Esophagus (tissue), 2 donors: ENCODE results near the gene PRTG. TPM values are rescaled to one million over a fixed set of nuclear protein-coding genes. Genes with fewer than 3 reads are reported as not detected.
"Not testable (repeated sequence)": the region's sequence is repeated elsewhere in the genome, so short reads cannot be mapped to it uniquely, and the experiment has no call there.

ENCODE experiments used
- H3K27ac ChIP-seq, 2 donors: one replicate each; pipeline ENCODE4 v1.5.1; 2013; ENCODE audit warnings: low read depth in 2 of 2, mild to moderate bottlenecking in 2 of 2, inconsistent platforms in 1 of 2, low read length in 1 of 2, moderate library complexity in 1 of 2
- H3K27me3 ChIP-seq, 2 donors: one replicate each; pipeline ENCODE4 v1.6.1; 2013; ENCODE audit warnings: low read length in 2 of 2, control low read depth in 1 of 2, mild to moderate bottlenecking in 1 of 2; ENCODE audit not compliant: insufficient read depth in 2 of 2, control insufficient read depth in 1 of 2
- H3K36me3 ChIP-seq, 2 donors: one replicate each; pipeline ENCODE4 v1.6.1; 2013; ENCODE audit warnings: low read length in 1 of 2; ENCODE audit not compliant: control insufficient read depth in 2 of 2, insufficient read depth in 2 of 2
- H3K4me1 ChIP-seq, 2 donors: one replicate each; pipeline ENCODE4 v1.6.1; 2013; ENCODE audit warnings: low read length in 1 of 2; ENCODE audit not compliant: control insufficient read depth in 2 of 2, insufficient read depth in 2 of 2
- H3K4me3 ChIP-seq, 2 donors: one replicate each; pipeline ENCODE4 v1.5.1; 2013; ENCODE audit warnings: low read length in 2 of 2, mild to moderate bottlenecking in 2 of 2, low read depth in 1 of 2, moderate library complexity in 1 of 2
- H3K9me3 ChIP-seq, 2 donors: one replicate each; pipeline ENCODE4 v1.6.1; 2013; ENCODE audit warnings: mild to moderate bottlenecking in 2 of 2, low read depth in 1 of 2, low read length in 1 of 2, moderate library complexity in 1 of 2; ENCODE audit not compliant: control insufficient read depth in 2 of 2, insufficient read depth in 1 of 2
- WGBS, 2 donors: extraction: QIAGEN DNeasy Blood & Tissue Kit; methylation state at CpG; one replicate each; pipeline ENCODE4 v1.1.7; 2013; 5-methylcytosine and 5-hydroxymethylcytosine counted together
- polyA plus RNA-seq, 2 donors: library from polyadenylated mRNA; stranded (reverse); fragments of 200-250 nt; gene quantifications; one replicate each; pipeline ENCODE4 v1.2.3, GENCODE V29; 2013
- donor health status: healthy with polysubstance abuse.
- donor health status: Bipolar disorder and iron deficiency.

PRTG gene
- polyA plus RNA-seq: under 1 TPM; 0.02 to 0.10 TPM

GRCh38 chr15:55742927-55743728 lies at the start of gene PRTG:
Gene PRTG, minus strand, starts transcription at chr15:55743152. Its CDS starts 221 bp downstream, at chr15:55742931.
- Histone ChIP-seq H3K27ac (peak within 1 kb of the TSS in 1 of 2 donors; percentile 53), H3K4me1 (no peaks in the 10 kb centered on the region), H3K4me3 (peak within 1 kb of the TSS; percentile 54 to 68), H3K9me3 (no peaks in the 10 kb centered on the region), H3K27me3 (peaks cover 0 to 17% of the 10 kb centered on the region in 2 donors), H3K36me3 (no peaks in the 10 kb centered on the region)
- 2% methylated on average over 67 to 75 of the region's 75 CpGs for WGBS, 2 donors

- H3K9me3 ChIP-seq: peaks cover 0 to 2% of the 10 kb centered on the region in 2 donors
- no peaks in the 10 kb centered on the region for H3K27me3 ChIP-seq
- H3K36me3 ChIP-seq: no peaks in the 10 kb centered on the region
- no peak overlapping the region for H3K4me3 ChIP-seq
- no peaks in the 10 kb centered on the region for H3K4me1 ChIP-seq
- no peak overlapping the region for H3K27ac ChIP-seq
- WGBS, 2 donors: 70 to 87% methylated on average over 3 of the region's 3 CpGs
Measured at GRCh38 chr15:55791551-55792400, 48.8 kb upstream of the PRTG start.

- Histone ChIP-seq H3K27ac (no peak overlapping the region), H3K27me3 (no peaks in the 10 kb centered on the region), H3K36me3 (no peaks in the 10 kb centered on the region), H3K4me1 (no peaks in the 10 kb centered on the region), H3K9me3 (peaks cover 0 to under 1% of the 10 kb centered on the region in 2 donors), H3K4me3 (no peak overlapping the region)
- 79 to 81% methylated on average over 8 of the region's 8 CpGs for WGBS, 2 donors
Measured at GRCh38 chr15:55789066-55789660, 46.2 kb upstream of the PRTG start.

- Histone ChIP-seq H3K4me3 (no peak overlapping the region), H3K27ac (no peak overlapping the region), H3K36me3 (no peaks in the 10 kb centered on the region), H3K4me1 (no peaks in the 10 kb centered on the region), H3K27me3 (no peaks in the 10 kb centered on the region), H3K9me3 (no peaks in the 10 kb centered on the region)
- 61 to 86% methylated on average over 3 of the region's 3 CpGs for WGBS, 2 donors
Measured at GRCh38 chr15:55786341-55786740, 43.4 kb upstream of the PRTG start.

- H3K27ac ChIP-seq, H3K9me3 ChIP-seq, H3K4me3 ChIP-seq, H3K4me1 ChIP-seq, H3K36me3 ChIP-seq, H3K27me3 ChIP-seq: not testable (repeated sequence)
- 84 to 87% methylated on average over 9 of the region's 9 CpGs for WGBS, 2 donors
Measured at GRCh38 chr15:55785593-55785992, 42.6 kb upstream of the PRTG start.

- Histone ChIP-seq H3K4me1 (no peaks in the 10 kb centered on the region), H3K36me3 (no peaks in the 10 kb centered on the region), H3K27ac (no peak overlapping the region), H3K4me3 (no peak overlapping the region), H3K9me3 (no peaks in the 10 kb centered on the region), H3K27me3 (no peaks in the 10 kb centered on the region)
Measured at GRCh38 chr15:55784286-55784685, 41.3 kb upstream of the PRTG start.

GRCh38 chr15:55782901-55783300 lies 39.9 kb upstream of the PRTG start:
- Histone ChIP-seq H3K27me3 (no peaks in the 10 kb centered on the region), H3K36me3 (no peaks in the 10 kb centered on the region), H3K9me3 (no peaks in the 10 kb centered on the region), H3K27ac (no peak overlapping the region), H3K4me1 (no peaks in the 10 kb centered on the region), H3K4me3 (no peak overlapping the region)
- WGBS, 2 donors: 57 to 65% methylated on average over 3 of the region's 3 CpGs

GRCh38 chr15:55780292-55780691 lies 37.3 kb upstream of the PRTG start:
- whole genome bisulfite sequencing, 2 donors: 62 to 79% methylated on average over 2 of the region's 2 CpGs
- H3K27me3 ChIP-seq: no peaks in the 10 kb centered on the region

GRCh38 chr15:55778932-55779331 lies 36.0 kb upstream of the PRTG start:
- Histone ChIP-seq H3K36me3 (no peaks in the 10 kb centered on the region), H3K4me3 (no peak overlapping the region), H3K9me3 (no peaks in the 10 kb centered on the region), H3K27me3 (no peaks in the 10 kb centered on the region), H3K27ac (no peak overlapping the region), H3K4me1 (no peaks in the 10 kb centered on the region)
- 63 to 84% methylated on average over 3 of the region's 3 CpGs for WGBS, 2 donors

More at GRCh38 chr15:55780292-55780691, 37.3 kb upstream of the PRTG start:
- H3K9me3 ChIP-seq: no peaks in the 10 kb centered on the region
- no peaks in the 10 kb centered on the region for H3K36me3 ChIP-seq
- no peaks in the 10 kb centered on the region for H3K4me1 ChIP-seq
- no peak overlapping the region for H3K4me3 ChIP-seq
- no peak overlapping the region for H3K27ac ChIP-seq
